ENCODE data around the gene ZDHHC8.

Gene ZDHHC8

DNA sequence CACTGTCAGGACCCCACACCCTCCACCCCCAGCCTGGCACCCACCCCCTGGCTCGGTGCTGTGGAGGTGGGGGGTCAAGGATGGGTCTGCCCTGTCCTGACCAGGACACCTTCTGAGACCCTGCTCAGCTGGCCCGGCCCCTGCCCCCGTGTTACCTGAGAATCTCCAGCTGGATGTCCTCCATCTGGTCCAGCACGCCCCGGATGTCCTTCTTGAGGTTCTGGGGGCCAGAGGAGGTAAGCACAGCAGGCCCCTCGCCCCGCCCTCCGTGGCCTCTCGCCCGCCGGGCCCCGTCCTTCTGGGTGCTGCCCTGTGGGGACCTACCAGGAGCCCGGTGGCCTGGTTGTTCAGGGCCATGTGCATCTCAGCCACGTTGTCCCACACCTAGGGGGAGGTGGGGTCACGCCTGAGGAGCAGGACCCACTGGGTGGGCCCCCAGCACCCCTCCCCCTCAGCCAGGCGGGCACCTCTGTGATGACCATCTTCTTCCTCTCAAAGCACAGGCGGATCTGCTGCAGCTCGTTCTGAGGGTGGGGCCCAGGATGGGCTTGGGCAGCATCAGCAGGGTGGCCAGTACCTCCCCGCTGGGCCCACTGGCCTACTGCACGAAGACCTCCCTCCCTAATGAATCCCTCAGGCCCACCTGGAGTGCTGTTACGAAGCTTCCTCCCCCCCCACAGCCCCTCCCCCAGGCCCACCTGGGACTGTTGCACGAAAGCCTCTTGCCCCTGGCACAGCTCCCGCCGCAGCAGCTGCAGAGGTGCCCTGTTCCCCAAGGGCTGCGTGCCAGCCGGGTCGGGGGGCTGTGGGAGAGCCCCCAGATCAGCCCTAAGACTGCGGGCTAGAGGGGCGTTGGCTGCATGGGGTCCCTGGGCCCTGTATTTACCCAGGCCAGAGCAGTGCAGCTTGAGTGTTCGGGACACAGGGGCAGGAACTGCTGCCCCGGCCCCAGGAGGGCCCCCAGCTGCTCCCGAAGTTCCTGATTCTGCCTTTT lies 17.9 kb downstream of the ZDHHC8 start:
- TF ChIP-seq, protein P1, sequence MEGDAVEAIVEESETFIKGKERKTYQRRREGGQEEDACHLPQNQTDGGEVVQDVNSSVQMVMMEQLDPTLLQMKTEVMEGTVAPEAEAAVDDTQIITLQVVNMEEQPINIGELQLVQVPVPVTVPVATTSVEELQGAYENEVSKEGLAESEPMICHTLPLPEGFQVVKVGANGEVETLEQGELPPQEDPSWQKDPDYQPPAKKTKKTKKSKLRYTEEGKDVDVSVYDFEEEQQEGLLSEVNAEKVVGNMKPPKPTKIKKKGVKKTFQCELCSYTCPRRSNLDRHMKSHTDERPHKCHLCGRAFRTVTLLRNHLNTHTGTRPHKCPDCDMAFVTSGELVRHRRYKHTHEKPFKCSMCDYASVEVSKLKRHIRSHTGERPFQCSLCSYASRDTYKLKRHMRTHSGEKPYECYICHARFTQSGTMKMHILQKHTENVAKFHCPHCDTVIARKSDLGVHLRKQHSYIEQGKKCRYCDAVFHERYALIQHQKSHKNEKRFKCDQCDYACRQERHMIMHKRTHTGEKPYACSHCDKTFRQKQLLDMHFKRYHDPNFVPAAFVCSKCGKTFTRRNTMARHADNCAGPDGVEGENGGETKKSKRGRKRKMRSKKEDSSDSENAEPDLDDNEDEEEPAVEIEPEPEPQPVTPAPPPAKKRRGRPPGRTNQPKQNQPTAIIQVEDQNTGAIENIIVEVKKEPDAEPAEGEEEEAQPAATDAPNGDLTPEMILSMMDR (IDR thresholded peaks at IDR 0.05; ENCODE audit: control extremely low read depth, extremely low read depth, low read depth, missing control alignments): no peak
- CTCF ChIA-PET: no interaction called here
- POLR2A ChIA-PET: no interaction called here
- DNase-seq (ENCODE audit: extremely low spot score): no peak

DNA sequence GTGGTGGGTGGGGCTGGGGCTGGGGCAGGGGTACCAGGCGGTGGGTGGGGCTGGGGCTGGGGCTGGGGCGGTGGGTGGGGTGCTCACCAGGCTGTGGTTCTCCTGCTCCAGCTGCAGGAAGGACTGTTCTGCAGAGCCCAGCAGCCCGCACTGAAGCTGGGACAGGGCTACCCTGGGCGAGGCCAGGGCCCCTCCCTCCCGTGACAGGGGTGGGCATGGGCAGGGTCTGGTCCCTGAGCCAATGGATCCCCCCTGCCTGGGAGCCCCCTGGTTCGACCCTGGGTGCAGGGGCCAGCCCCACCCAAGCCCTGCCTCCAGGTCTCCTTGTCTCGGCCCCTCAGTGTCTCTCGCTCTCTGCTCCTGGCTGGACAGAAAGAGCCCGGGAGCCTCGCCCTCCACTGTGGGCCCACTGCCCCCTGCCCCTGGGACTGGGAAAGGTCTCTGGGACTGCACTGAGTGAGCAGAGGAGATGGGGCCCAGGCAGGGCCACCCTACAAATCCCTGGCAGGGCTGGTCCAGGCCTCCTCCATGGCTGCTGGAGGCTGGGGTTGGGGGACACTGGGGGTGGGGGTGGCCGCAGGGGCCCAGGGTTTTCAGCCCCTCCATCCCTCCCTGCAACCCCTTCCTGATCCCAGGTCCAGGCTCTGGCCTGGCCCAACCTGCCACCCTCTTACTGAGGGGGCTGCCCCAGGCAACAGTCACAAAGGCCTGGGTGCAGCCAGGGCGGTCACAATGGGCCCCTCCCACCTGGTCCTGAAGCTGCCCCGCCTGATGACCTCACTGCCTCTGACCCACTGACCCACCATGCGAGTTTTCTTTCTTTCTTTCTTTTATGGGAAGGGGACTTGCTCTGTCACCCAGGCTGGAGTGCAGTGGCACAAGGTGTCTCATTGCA lies 19.0 kb downstream of the ZDHHC8 start, which contains the start of gene CCDC188:
Gene CCDC188, minus strand, starts transcription at position 675 of the 895 bp plus-strand sequence. Its CDS starts 69 bp downstream, at position 606.
- ChIA-PET CTCF (no interaction called here), POLR2A (no interaction called here)
- DNase-seq (ENCODE audit: extremely low spot score): no peak
- TF ChIP-seq, protein P1 (IDR thresholded peaks at IDR 0.05; ENCODE audit: control extremely low read depth, extremely low read depth, low read depth, missing control alignments): no peak

DNA sequence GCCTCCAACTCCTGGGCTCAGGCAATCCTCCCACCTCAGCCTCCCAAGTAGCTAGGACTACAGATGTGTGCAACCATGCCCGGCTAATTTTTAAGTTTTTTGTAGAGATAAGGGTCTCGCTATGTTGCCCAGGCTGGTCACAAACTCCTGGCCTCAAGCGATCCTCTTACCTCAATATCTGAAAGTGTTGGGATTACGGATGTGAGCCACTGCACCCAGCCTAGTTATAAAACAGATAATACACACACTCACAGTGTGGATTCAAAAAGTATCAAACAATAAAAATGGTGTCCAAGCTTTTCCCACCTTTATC lies 19.6 kb downstream of the ZDHHC8 start:
- CTCF ChIA-PET: no interaction called here
- POLR2A ChIA-PET: no interaction called here
- DNase-seq (ENCODE audit: extremely low spot score): no peak
- TF ChIP-seq, protein P1 (IDR thresholded peaks at IDR 0.05; ENCODE audit: control extremely low read depth, extremely low read depth, low read depth, missing control alignments): no peak

DNA sequence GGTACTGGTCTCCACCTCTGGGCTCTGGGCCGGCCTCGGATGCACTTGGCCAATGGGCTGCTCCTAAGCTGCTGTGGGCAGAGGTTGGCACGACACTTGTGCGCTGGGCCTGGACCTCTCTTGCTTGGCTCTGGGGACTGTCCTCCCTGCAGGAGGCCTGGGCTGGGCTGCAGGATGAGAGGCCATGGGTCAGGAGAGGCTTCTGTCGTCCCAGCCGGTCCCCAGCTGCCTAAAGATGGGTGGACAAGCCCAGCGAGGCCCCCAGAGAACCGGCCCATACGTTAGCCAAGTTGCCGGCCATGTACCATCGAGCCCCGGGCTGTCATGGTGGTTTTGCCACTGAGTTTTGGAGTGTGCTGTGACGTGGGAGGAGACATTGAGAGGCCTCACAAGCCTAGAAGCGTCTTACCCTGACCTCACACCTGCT lies 20.9 kb downstream of the ZDHHC8 start:
- TF ChIP-seq, protein P1 (IDR thresholded peaks at IDR 0.05; ENCODE audit: control extremely low read depth, extremely low read depth, low read depth, missing control alignments): no peak
- ChIA-PET POLR2A (no interaction called here), CTCF (no interaction called here)
- no peak for DNase-seq (ENCODE audit: extremely low spot score)

DNA sequence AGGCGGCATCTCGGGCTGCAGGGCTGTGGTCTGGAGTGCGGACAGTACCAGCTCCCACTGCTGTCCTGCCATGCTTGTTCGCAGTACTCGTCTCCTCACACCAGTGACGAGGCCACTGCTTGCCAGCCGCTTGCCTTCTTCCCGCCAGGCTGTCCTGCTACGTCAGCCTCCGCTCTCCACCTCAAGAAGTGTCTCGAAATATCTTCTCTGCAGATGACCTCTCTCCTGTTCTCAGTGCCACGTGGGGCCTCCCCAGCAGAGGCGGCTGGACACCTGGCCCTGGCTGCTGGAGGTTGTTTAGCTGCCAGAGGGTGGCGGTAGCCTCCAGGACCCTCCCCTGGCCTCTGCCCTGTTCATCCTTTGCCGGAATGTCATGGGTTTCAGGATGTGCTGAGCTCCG lies 22.3 kb downstream of the ZDHHC8 start:
- TF ChIP-seq, protein P1 (IDR thresholded peaks at IDR 0.05; ENCODE audit: control extremely low read depth, extremely low read depth, low read depth, missing control alignments): no peak
- POLR2A ChIA-PET: no interaction called here
- CTCF ChIA-PET: interaction anchor here (1.2 to 1.9 kb wide), 2 partner anchors 115 to 130 kb away, joined by 3 to 7 read pairs; no protein-coding TSS in a partner anchor
- no peak for DNase-seq (ENCODE audit: extremely low spot score)

DNA sequence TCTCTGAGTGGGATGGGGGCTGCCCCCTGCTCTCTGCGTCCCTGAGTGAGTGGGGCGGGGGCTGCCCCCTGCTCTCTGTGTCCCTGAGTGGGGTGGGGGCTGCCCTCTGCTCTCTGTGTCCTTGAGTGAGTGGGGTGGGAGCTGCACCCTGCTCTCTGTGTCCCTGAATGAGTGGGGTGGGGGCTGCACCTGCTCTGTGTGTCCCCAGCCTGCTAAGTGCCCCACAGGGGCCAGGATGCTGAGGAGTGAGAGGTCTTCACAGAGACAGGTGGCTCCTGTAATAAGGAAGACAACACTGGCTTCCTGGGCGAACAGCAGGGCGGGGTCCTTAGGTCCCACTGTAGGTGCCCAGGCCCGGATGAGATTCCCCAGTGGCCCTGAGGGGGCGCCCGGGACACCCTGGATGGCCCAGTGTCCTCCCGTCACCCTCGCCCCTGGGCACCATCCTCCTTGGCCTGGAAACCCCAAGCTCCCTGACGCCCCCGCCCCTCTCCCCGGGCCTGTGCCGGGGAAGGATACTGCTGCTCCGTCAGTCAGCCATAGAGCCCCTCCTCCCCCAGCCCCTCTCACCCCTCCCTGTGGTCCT lies 23.1 kb downstream of the ZDHHC8 start:
- ChIA-PET POLR2A (no interaction called here), CTCF (interaction anchor here (1.9 kb wide), 1 partner anchor 129 kb away, joined by 7 read pairs; no protein-coding TSS in a partner anchor)
- TF ChIP-seq, protein P1 (IDR thresholded peaks at IDR 0.05; ENCODE audit: control extremely low read depth, extremely low read depth, low read depth, missing control alignments): no peak
- DNase-seq (ENCODE audit: extremely low spot score): no peak
